ENCODE measurements around the gene RFX8. TPM values are rescaled to one million over a fixed set of nuclear protein-coding genes. Genes with fewer than 3 reads are reported as not detected.
"Not testable (repeated sequence)": the region's sequence is repeated elsewhere in the genome, so short reads cannot be mapped to it uniquely, and the experiment has no call there.

The RFX8 gene
- polyA plus RNA-seq, 4 donors, result 0.10 to 0.35 TPM; not detected in 2

- FAIRE-seq (no peak), DNase-seq (no peak)
- H3K27me3 ChIP-seq (ENCODE audit: control insufficient read depth in 3 of 3, insufficient read depth in 3 of 3, low read length in 3 of 3), result no peaks in the 10 kb centered on the region
- H3K4me1 ChIP-seq (ENCODE audit: control insufficient read depth in 3 of 3, insufficient read depth in 2 of 3, low read depth in 1 of 3, low read length in 2 of 3), result peaks cover 0 to 5% (median 4%) of the 10 kb centered on the region in 3 donors
- no peaks in the 10 kb centered on the region for H3K36me3 ChIP-seq (ENCODE audit: control insufficient read depth in 3 of 3, insufficient read depth in 2 of 3, low read depth in 1 of 3, low read length in 3 of 3)
- 41 to 67% (median 56%) methylated on average over 5 of the region's 5 CpGs for WGBS, 3 donors
- H3K27ac ChIP-seq (ENCODE audit: low read depth in 1 of 3, low read length in 2 of 3), result no peak overlapping the region
- no peak overlapping the region for H3K4me3 ChIP-seq (ENCODE audit: low read depth in 1 of 3, low read length in 3 of 3)
- peaks cover 0 to 4% of the 10 kb centered on the region in 2 donors for H3K9me3 ChIP-seq (ENCODE audit: control insufficient read depth in 2 of 2, insufficient read depth in 1 of 2, low read depth in 1 of 2, low read length in 1 of 2)
Observed at GRCh38 chr2:101515477-101515876, 40.6 kb upstream of the RFX8 start.

- peaks cover 0 to 4% of the 10 kb centered on the region in 2 donors for H3K9me3 ChIP-seq (ENCODE audit: control insufficient read depth in 2 of 2, insufficient read depth in 1 of 2, low read depth in 1 of 2, low read length in 1 of 2)
- H3K27me3 ChIP-seq (ENCODE audit: control insufficient read depth in 3 of 3, insufficient read depth in 3 of 3, low read length in 3 of 3), result no peaks in the 10 kb centered on the region
- peaks cover 0 to under 1% (median 0%) of the 10 kb centered on the region in 3 donors for H3K4me1 ChIP-seq (ENCODE audit: control insufficient read depth in 3 of 3, insufficient read depth in 2 of 3, low read depth in 1 of 3, low read length in 2 of 3)
- no peak for DNase-seq
- 79 to 90% (median 87%) methylated on average over 3 of the region's 3 CpGs for WGBS, 3 donors
- H3K27ac ChIP-seq (ENCODE audit: low read depth in 1 of 3, low read length in 2 of 3), result no peak overlapping the region
- H3K36me3 ChIP-seq (ENCODE audit: control insufficient read depth in 3 of 3, insufficient read depth in 2 of 3, low read depth in 1 of 3, low read length in 3 of 3), result no peaks in the 10 kb centered on the region
- FAIRE-seq, result no peak
- H3K4me3 ChIP-seq (ENCODE audit: low read depth in 1 of 3, low read length in 3 of 3), result no peak overlapping the region
Observed at GRCh38 chr2:101512993-101513392, 38.1 kb upstream of the RFX8 start.

GRCh38 chr2:101511381-101511780, 36.5 kb upstream of the RFX8 start:
- FAIRE-seq, result no peak
- no peak overlapping the region for H3K27ac ChIP-seq (ENCODE audit: low read depth in 1 of 3, low read length in 2 of 3)
- H3K4me1 ChIP-seq (ENCODE audit: control insufficient read depth in 3 of 3, insufficient read depth in 2 of 3, low read depth in 1 of 3, low read length in 2 of 3), result no peaks in the 10 kb centered on the region
- peaks cover 0 to 4% of the 10 kb centered on the region in 2 donors for H3K9me3 ChIP-seq (ENCODE audit: control insufficient read depth in 2 of 2, insufficient read depth in 1 of 2, low read depth in 1 of 2, low read length in 1 of 2)
- no peaks in the 10 kb centered on the region for H3K27me3 ChIP-seq (ENCODE audit: control insufficient read depth in 3 of 3, insufficient read depth in 3 of 3, low read length in 3 of 3)
- WGBS, 3 donors, result 77 to 95% (median 93%) methylated on average over 1 of the region's 1 CpG
- no peaks in the 10 kb centered on the region for H3K36me3 ChIP-seq (ENCODE audit: control insufficient read depth in 3 of 3, insufficient read depth in 2 of 3, low read depth in 1 of 3, low read length in 3 of 3)
- no peak for DNase-seq
- no peak overlapping the region for H3K4me3 ChIP-seq (ENCODE audit: low read depth in 1 of 3, low read length in 3 of 3)

GRCh38 chr2:101509499-101510284, 34.8 kb upstream of the RFX8 start:
- FAIRE-seq (no peak), DNase-seq (no peak)
- Histone ChIP-seq H3K27me3 (ENCODE audit: control insufficient read depth in 3 of 3, insufficient read depth in 3 of 3, low read length in 3 of 3) (no peaks in the 10 kb centered on the region), H3K27ac (ENCODE audit: low read depth in 1 of 3, low read length in 2 of 3) (no peak overlapping the region), H3K4me1 (ENCODE audit: control insufficient read depth in 3 of 3, insufficient read depth in 2 of 3, low read depth in 1 of 3, low read length in 2 of 3) (no peaks in the 10 kb centered on the region), H3K9me3 (ENCODE audit: control insufficient read depth in 2 of 2, insufficient read depth in 1 of 2, low read depth in 1 of 2, low read length in 1 of 2) (peaks cover 0 to 4% of the 10 kb centered on the region in 2 donors), H3K36me3 (ENCODE audit: control insufficient read depth in 3 of 3, insufficient read depth in 2 of 3, low read depth in 1 of 3, low read length in 3 of 3) (no peaks in the 10 kb centered on the region), H3K4me3 (ENCODE audit: low read depth in 1 of 3, low read length in 3 of 3) (no peak overlapping the region)
- 68 to 77% (median 77%) methylated on average over 8 of the region's 8 CpGs for WGBS, 3 donors

GRCh38 chr2:101508636-101509035, 33.7 kb upstream of the RFX8 start:
- no peaks in the 10 kb centered on the region for H3K36me3 ChIP-seq (ENCODE audit: control insufficient read depth in 3 of 3, insufficient read depth in 2 of 3, low read depth in 1 of 3, low read length in 3 of 3)
- 87 to 90% (median 89%) methylated on average over 5 of the region's 5 CpGs for WGBS, 3 donors
- H3K4me1 ChIP-seq (ENCODE audit: control insufficient read depth in 3 of 3, insufficient read depth in 2 of 3, low read depth in 1 of 3, low read length in 2 of 3), result no peaks in the 10 kb centered on the region
- no peak overlapping the region for H3K27ac ChIP-seq (ENCODE audit: low read depth in 1 of 3, low read length in 2 of 3)
- no peak for DNase-seq
- no peak for FAIRE-seq
- H3K27me3 ChIP-seq (ENCODE audit: control insufficient read depth in 3 of 3, insufficient read depth in 3 of 3, low read length in 3 of 3), result no peaks in the 10 kb centered on the region
- H3K4me3 ChIP-seq (ENCODE audit: low read depth in 1 of 3, low read length in 3 of 3), result no peak overlapping the region
- peaks cover 0 to 4% of the 10 kb centered on the region in 2 donors for H3K9me3 ChIP-seq (ENCODE audit: control insufficient read depth in 2 of 2, insufficient read depth in 1 of 2, low read depth in 1 of 2, low read length in 1 of 2)

- FAIRE-seq; H3K27ac ChIP-seq (ENCODE audit: low read depth in 1 of 3, low read length in 2 of 3); H3K9me3 ChIP-seq (ENCODE audit: control insufficient read depth in 2 of 2, insufficient read depth in 1 of 2, low read depth in 1 of 2, low read length in 1 of 2); H3K27me3 ChIP-seq (ENCODE audit: control insufficient read depth in 3 of 3, insufficient read depth in 3 of 3, low read length in 3 of 3); H3K36me3 ChIP-seq (ENCODE audit: control insufficient read depth in 3 of 3, insufficient read depth in 2 of 3, low read depth in 1 of 3, low read length in 3 of 3); DNase-seq; H3K4me3 ChIP-seq (ENCODE audit: low read depth in 1 of 3, low read length in 3 of 3); H3K4me1 ChIP-seq (ENCODE audit: control insufficient read depth in 3 of 3, insufficient read depth in 2 of 3, low read depth in 1 of 3, low read length in 2 of 3): not testable (repeated sequence)
- 86 to 96% (median 88%) methylated on average over 2 to 3 of the region's 4 CpGs for WGBS, 3 donors
Observed at GRCh38 chr2:101505276-101505675, 30.4 kb upstream of the RFX8 start.

- not testable (repeated sequence) for FAIRE-seq; DNase-seq; H3K4me3 ChIP-seq (ENCODE audit: low read depth in 1 of 3, low read length in 3 of 3); H3K4me1 ChIP-seq (ENCODE audit: control insufficient read depth in 3 of 3, insufficient read depth in 2 of 3, low read depth in 1 of 3, low read length in 2 of 3); H3K27me3 ChIP-seq (ENCODE audit: control insufficient read depth in 3 of 3, insufficient read depth in 3 of 3, low read length in 3 of 3); H3K27ac ChIP-seq (ENCODE audit: low read depth in 1 of 3, low read length in 2 of 3); H3K36me3 ChIP-seq (ENCODE audit: control insufficient read depth in 3 of 3, insufficient read depth in 2 of 3, low read depth in 1 of 3, low read length in 3 of 3); H3K9me3 ChIP-seq (ENCODE audit: control insufficient read depth in 2 of 2, insufficient read depth in 1 of 2, low read depth in 1 of 2, low read length in 1 of 2)
- 83 to 93% (median 89%) methylated on average over 7 to 8 of the region's 8 CpGs for whole genome bisulfite sequencing, 3 donors
Observed at GRCh38 chr2:101504744-101505143, 29.8 kb upstream of the RFX8 start.

GRCh38 chr2:101502095-101502494, 27.2 kb upstream of the RFX8 start:
- H3K9me3 ChIP-seq (ENCODE audit: control insufficient read depth in 2 of 2, insufficient read depth in 1 of 2, low read depth in 1 of 2, low read length in 1 of 2), result no peaks in the 10 kb centered on the region
- H3K36me3 ChIP-seq (ENCODE audit: control insufficient read depth in 3 of 3, insufficient read depth in 2 of 3, low read depth in 1 of 3, low read length in 3 of 3), result no peaks in the 10 kb centered on the region
- H3K4me3 ChIP-seq (ENCODE audit: low read depth in 1 of 3, low read length in 3 of 3), result no peak overlapping the region
- 74 to 77% (median 75%) methylated on average over 5 of the region's 5 CpGs for WGBS, 3 donors
- H3K4me1 ChIP-seq (ENCODE audit: control insufficient read depth in 3 of 3, insufficient read depth in 2 of 3, low read depth in 1 of 3, low read length in 2 of 3), result no peaks in the 10 kb centered on the region
- no peak overlapping the region for H3K27ac ChIP-seq (ENCODE audit: low read depth in 1 of 3, low read length in 2 of 3)
- FAIRE-seq (no peak), DNase-seq (no peak)
- no peaks in the 10 kb centered on the region for H3K27me3 ChIP-seq (ENCODE audit: control insufficient read depth in 3 of 3, insufficient read depth in 3 of 3, low read length in 3 of 3)

- Histone ChIP-seq H3K9me3 (ENCODE audit: control insufficient read depth in 2 of 2, insufficient read depth in 1 of 2, low read depth in 1 of 2, low read length in 1 of 2) (no peaks in the 10 kb centered on the region), H3K27ac (ENCODE audit: low read depth in 1 of 3, low read length in 2 of 3) (no peak overlapping the region), H3K4me1 (ENCODE audit: control insufficient read depth in 3 of 3, insufficient read depth in 2 of 3, low read depth in 1 of 3, low read length in 2 of 3) (no peaks in the 10 kb centered on the region), H3K27me3 (ENCODE audit: control insufficient read depth in 3 of 3, insufficient read depth in 3 of 3, low read length in 3 of 3) (no peaks in the 10 kb centered on the region), H3K4me3 (ENCODE audit: low read depth in 1 of 3, low read length in 3 of 3) (no peak overlapping the region), H3K36me3 (ENCODE audit: control insufficient read depth in 3 of 3, insufficient read depth in 2 of 3, low read depth in 1 of 3, low read length in 3 of 3) (no peaks in the 10 kb centered on the region)
- WGBS, 3 donors, result 51 to 60% (median 57%) methylated on average over 3 of the region's 3 CpGs
- FAIRE-seq (no peak), DNase-seq (no peak)
Observed at GRCh38 chr2:101501443-101501842, 26.5 kb upstream of the RFX8 start.

All from small intestine (tissue), 7 donors.